Mucosa of stomach (tissue), 1 donor: Measurements from ENCODE around the gene DENND4B.
A peak's percentile ranks its signal among the peaks of the same experiment; 100 is the strongest.

Experiments used
- H3K27me3 ChIP-seq: one replicate; pipeline ENCODE4 v1.7.0; 2013; ENCODE audit warnings: mild to moderate bottlenecking, low read length; ENCODE audit not compliant: control insufficient read depth, insufficient read depth
- H3K36me3 ChIP-seq: one replicate; pipeline ENCODE4 v1.7.0; 2013; ENCODE audit warnings: low read length; ENCODE audit not compliant: control insufficient read depth, insufficient read depth
- H3K4me1 ChIP-seq: one replicate; pipeline ENCODE4 v1.7.0; 2013; ENCODE audit warnings: mild to moderate bottlenecking, low read length; ENCODE audit not compliant: control insufficient read depth, insufficient read depth
- H3K4me3 ChIP-seq: one replicate; pipeline ENCODE4 v1.7.0; 2013; ENCODE audit warnings: low read length
- H3K9ac ChIP-seq: one replicate; pipeline ENCODE4 v1.7.0; 2013; ENCODE audit warnings: mild to moderate bottlenecking, low read length, moderate library complexity
- H3K9me3 ChIP-seq: one replicate; pipeline ENCODE4 v1.7.0; 2013; ENCODE audit warnings: mild to moderate bottlenecking, low read length, moderate library complexity; ENCODE audit not compliant: control insufficient read depth
- donor health status: Pancreatic carcinoma.

The DENND4B gene

DNA sequence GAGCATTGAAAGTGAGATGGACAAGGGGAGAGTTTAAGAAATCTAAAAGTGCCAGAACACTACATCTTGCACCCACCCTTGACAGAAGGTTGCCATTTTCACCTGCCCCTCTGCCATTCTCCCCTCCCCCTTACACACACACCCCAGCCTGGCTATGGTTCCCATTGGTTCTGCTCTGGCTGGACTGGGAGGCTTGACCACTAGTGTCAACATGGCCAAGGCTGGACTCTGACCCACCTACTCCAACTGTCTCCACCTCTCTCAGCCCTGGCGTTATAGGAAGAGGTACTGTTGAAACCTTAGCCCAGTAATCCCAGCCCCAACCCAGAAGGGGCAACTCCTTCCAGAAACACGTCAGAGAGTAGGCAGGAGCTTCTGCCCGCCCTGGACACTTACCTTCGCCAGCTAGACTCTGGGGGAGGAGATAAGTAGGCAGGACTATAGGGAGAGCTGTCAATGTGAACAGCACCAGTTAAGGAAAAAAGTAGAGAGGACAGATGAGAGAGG lies 7.4 kb upstream of the DENND4B start:
- H3K9ac ChIP-seq = no peak overlapping the region
- peaks cover 25% of the 10 kb centered on the region for H3K4me1 ChIP-seq
- no peaks in the 10 kb centered on the region for H3K9me3 ChIP-seq
- H3K4me3 ChIP-seq = no peak overlapping the region
- H3K36me3 ChIP-seq = peaks cover 4% of the 10 kb centered on the region
- no peaks in the 10 kb centered on the region for H3K27me3 ChIP-seq

DNA sequence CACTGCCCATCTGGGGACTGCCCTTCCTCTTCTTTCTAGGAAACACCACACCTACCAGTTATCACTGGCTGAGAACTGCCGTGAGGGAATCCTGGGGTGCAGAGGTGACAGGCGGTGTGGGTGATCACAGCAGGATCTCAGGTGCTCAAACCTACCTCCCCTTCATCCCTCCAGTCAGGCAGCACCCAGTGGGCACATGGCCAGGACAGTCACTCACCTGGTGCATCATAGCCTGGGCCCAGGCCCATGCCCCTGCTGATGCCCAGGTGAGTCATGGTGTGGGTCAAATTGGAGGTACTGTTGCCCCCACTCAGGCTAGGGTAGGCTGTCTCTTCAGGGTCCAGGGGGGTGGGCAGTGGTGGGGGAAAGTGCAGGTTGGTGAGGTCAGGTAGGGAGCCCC lies 5.3 kb upstream of the DENND4B start:
- Histone ChIP-seq H3K4me3 (no peak overlapping the region), H3K36me3 (peaks cover 9% of the 10 kb centered on the region), H3K27me3 (no peaks in the 10 kb centered on the region), H3K4me1 (peaks cover 21% of the 10 kb centered on the region), H3K9me3 (no peaks in the 10 kb centered on the region), H3K9ac (no peak overlapping the region)

DNA sequence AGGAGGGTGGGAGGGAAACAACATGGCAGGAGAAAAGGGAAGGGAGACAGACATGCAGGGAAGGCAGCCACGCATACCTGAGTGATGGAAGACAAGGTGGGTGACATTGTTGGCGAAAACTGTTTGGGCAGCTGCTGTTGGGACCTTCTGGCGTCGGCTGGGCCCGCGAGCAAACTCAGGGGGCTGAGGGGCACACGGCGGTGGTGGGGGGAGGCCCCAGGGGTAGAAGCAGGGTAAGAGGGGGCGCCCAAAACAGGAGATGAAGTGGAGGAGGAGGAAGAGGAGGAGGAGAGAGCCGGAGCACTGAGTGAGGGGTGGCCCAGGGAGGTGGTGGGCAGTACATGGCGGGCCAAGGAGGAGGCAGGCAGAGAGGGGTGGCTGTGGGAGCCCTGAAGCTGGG lies 4.7 kb upstream of the DENND4B start:
- H3K4me3 ChIP-seq = no peak overlapping the region
- H3K4me1 ChIP-seq = peaks cover 17% of the 10 kb centered on the region
- no peak overlapping the region for H3K9ac ChIP-seq
- peaks cover 9% of the 10 kb centered on the region for H3K36me3 ChIP-seq
- no peaks in the 10 kb centered on the region for H3K9me3 ChIP-seq
- H3K27me3 ChIP-seq = no peaks in the 10 kb centered on the region

DNA sequence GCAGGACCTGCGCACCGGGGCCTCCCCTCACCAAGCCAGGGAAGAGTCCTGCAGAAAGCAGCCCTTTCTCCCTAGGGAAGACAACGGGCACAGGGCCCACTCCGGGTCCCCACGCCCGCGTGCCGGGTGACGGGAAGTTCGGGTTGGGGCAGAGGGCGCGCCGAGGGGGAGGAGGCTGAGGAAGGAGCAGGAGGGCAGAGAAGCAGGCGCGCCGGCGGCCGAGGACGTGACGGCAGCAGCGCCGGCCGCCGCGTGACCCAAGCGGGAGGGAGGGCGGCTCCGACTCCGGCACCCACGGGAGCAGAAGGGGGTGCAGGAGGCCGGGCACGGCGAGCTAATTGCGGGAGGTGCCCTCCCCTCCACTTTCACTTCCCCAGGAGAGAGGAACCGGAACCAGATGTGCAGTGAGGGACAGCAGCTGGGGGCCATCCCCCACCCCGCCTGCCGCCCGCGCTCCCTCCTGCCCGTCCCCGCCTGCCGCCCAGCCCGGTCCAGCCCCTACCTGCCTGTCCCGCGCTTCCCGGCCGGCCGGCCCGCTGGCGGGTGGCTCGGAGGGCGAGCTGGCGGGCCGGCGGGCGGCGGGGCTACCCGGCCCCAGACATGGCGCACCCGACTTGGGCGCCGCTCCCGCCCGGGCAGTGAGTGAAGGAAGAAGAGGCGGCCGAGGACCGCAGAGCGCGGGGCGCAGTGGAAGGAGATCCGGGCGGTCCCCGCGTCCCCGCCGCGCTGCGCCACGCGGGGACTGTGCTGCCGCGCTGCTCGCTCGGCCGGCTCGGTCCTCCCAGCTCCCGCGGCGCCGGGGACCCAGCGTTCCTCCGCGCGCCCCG lies 510 bp downstream of the DENND4B start:
- peaks cover 9% of the 10 kb centered on the region for H3K36me3 ChIP-seq

DNA sequence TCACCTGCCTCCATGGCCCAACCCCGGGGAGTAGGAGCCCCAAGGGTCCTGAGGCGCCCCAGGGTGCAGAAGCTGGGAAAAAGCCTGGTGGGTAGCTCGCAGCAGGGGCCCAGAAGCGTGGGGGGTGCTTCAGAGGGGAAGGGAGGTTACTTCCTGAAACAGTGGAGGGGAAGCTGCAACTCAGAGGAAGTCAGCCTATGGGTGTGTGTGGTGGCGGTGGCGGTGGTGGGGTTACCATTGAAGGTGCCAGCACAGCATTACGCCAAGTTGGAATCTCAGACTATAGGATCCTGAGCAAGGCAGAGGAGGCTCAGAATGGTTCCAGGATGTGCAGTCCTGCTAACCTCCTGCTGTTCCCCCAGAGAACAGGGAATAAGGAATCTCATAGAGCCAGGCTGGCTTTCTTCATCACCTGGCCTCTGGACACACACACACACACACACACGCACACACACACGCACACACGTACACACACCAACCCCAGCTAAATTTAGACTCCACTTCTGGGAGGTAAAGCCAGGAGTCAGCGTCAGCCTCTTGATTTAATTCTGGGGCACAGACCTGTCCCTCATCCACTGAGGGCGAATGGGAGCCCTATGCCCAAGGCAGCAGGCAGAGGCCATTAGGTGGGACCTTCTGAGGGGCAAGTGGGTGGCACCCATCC lies 1.3 kb downstream of the DENND4B start:
- Histone ChIP-seq H3K4me1 (peaks cover 19% of the 10 kb centered on the region), H3K9me3 (no peaks in the 10 kb centered on the region), H3K27me3 (no peaks in the 10 kb centered on the region), H3K4me3 (peak overlapping the region; percentile 91), H3K9ac (peak overlapping the region; percentile 92), H3K36me3 (peaks cover 9% of the 10 kb centered on the region)

More for the DNA sequence above, 510 bp downstream of the DENND4B start:
- peak overlapping the region; percentile 91 for H3K4me3 ChIP-seq
- peaks cover 19% of the 10 kb centered on the region for H3K4me1 ChIP-seq
- no peaks in the 10 kb centered on the region for H3K27me3 ChIP-seq
- no peaks in the 10 kb centered on the region for H3K9me3 ChIP-seq
- H3K9ac ChIP-seq = peak overlapping the region; percentile 92

DNA sequence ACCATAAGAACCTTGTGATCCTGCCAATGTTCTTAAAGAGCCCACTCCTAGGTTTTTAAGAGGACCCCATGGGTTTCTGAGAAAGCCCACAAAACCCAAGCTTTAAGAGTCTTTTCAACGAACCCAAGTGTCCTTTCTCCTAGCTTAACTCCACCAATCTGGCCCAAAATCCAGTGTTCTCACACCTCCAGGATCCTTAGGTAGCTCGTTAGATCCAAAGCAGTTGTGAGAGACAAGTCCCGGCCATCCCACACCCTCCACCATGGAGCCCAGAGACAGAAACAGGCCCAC lies 1.7 kb downstream of the DENND4B start:
- Histone ChIP-seq H3K4me1 (peaks cover 19% of the 10 kb centered on the region), H3K27me3 (no peaks in the 10 kb centered on the region), H3K36me3 (peaks cover 9% of the 10 kb centered on the region), H3K4me3 (peak overlapping the region; percentile 91), H3K9ac (peak overlapping the region; percentile 92), H3K9me3 (no peaks in the 10 kb centered on the region)

DNA sequence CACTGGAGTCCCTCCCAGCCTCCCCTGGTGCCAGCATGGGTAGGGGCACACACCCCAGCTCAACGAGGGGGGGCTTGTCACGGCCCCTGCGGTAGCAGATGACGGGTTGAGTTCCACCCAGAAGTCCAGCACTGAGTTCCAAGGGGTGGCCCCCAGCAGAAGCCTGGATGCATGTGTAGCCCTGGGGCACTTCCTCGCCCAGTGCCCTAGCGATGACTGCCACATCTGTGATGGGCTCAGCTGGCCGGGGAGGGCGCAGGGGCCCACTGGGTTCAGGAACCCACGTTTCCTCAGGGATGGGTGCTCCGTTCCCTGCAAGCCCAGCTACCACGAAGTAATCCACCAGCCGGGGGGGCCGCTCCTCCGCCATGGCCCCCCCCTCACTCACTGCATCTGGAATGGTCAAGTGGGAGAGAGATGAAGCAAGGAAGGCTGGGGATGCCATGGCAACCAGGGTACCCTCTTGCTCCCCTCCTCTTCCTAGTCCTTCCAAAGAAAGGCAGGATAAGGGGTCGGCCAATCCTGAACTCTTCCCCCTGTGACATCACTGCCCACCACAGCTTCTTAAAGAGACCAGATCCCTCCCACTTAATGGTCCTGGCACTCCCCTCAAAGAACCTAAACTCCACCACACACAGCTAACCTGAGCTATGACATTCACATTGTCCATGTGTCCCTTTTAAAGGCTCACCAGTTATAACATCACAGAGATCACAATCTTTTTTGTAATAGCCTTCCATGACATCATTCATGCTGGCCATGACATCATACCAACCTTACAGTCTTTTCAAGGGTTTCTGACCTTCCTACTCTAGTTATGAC lies 2.3 kb downstream of the DENND4B start:
- peak overlapping the region; percentile 92 for H3K9ac ChIP-seq
- H3K4me3 ChIP-seq = no peak overlapping the region
- no peaks in the 10 kb centered on the region for H3K9me3 ChIP-seq
- peaks cover 19% of the 10 kb centered on the region for H3K4me1 ChIP-seq
- H3K36me3 ChIP-seq = peaks cover 8% of the 10 kb centered on the region
- no peaks in the 10 kb centered on the region for H3K27me3 ChIP-seq

DNA sequence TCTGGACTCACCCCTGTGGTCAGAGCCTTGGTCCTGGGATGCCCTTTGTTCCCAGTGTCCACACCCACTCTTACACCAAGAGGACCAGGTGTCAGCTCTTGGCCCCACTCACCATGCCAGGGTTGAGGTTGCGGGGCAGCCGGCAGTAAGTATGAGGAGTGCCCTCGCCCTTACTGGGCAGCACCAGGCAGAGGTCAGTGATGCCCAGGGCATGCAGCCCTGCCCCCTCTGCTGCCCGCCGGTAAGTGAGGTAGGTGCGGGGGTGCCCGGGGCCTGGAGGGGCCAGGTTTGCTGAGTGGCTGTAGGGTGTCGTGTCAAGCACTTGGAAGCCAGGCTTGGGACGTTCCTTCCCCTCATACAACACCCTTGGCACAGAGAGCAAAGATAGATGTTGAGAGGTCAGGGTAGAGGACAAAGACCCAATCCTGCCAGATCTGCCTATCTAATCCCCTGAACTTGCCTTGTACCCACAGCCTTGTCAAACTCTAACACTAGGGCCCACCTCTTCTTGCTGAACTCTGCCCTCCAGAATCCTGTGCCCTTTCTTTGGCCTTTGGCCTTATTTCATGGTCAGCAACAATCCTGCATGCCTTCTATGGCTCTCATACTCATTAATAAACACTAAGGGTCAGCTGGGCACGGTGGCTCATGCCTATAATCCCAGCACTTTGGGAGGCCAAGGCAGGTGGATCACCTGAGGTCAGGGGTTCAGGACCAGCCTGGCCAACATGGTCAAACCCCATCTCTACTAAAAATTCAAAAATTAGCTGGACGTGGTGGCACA lies 3.6 kb downstream of the DENND4B start:
- Histone ChIP-seq H3K27me3 (no peaks in the 10 kb centered on the region), H3K4me3 (no peak overlapping the region), H3K9ac (no peak overlapping the region), H3K4me1 (peaks cover 19% of the 10 kb centered on the region), H3K36me3 (no peaks in the 10 kb centered on the region), H3K9me3 (no peaks in the 10 kb centered on the region)

DNA sequence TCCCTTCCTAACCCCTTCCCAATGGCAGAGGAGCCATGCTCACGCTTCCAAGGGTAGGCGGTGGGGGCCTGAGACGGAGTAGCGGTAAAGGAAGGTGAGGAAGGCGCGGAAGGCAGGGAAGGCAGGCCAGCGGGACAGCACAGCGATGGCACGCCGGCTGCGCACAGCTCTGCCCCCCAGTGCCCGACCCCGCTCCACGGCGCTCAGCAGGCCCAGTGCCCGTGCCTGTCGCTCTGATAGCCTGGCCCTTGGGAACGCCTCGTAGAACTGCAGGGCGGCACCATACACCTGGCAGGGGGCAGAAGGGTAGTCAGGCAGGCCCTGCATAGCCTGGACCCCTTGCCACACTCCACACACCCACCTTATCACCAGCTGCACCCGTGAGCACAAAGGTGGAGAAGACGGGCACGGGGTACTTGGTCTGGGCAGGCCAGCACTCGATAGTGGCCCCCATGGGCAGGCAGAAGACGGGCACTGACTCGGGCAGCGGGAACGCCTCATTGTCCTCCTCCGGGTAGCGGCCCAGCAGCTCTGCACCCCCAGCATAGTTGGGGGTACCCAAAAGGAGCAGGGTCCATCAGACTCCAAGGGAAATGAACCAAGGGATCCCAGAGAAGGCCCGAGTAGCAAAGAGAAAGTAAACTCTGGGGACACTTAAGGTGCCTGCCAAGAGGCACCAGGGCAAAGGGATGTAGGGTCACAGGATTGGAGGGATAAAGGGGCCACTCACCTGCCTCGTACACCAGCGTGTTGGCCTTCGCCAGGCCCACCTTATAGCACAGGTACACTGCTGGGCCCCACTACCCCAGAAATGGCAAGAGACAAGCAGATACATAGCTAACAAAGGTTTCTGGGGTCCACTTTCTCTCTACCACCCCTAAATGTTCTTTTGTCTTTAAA lies 4.4 kb downstream of the DENND4B start:
- Histone ChIP-seq H3K4me3 (no peak overlapping the region), H3K9ac (no peak overlapping the region), H3K36me3 (peaks cover 3% of the 10 kb centered on the region), H3K27me3 (no peaks in the 10 kb centered on the region), H3K9me3 (no peaks in the 10 kb centered on the region), H3K4me1 (peaks cover 18% of the 10 kb centered on the region)

DNA sequence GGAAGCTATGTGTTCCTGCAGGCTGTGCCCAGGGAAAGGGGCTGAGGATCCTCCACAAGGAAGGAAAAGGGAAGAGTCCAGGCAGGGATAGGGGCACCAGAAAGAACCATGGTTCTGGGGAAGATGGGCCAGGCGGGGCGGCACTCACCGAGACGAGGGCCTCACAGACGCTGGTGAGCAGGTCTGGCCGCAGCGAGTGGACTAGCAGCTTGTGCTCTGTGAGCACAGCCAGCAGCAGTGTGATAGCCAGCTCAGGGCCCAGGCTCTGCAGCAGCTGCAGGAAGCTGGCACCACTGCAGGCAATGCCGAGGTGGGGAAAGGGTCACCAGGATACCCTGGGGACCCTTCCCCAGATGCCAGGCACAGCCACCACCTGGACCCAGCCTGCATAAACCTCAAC lies 5.8 kb downstream of the DENND4B start:
- Histone ChIP-seq H3K36me3 (peaks cover 15% of the 10 kb centered on the region), H3K27me3 (no peaks in the 10 kb centered on the region)

DNA sequence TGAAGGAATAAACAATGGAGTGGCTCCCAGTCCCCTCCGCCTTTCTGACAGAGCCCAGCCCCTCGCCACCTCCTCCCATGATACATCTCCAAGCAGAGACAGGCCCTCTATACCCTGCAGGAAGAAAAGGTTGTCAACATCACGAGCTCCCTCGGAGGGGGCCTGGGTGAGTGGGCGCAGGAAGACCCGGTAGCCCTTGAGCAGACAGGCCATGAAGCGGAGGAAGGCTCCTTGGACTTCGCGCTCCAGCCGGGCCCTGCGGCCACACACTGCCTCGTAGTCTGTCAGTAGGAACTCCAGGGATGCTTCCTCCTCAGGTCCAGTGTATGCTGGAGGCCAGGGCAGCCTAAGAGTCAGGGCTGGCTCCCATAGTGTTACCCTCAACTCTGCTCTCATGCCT lies 7.0 kb downstream of the DENND4B start:
- Histone ChIP-seq H3K9me3 (no peaks in the 10 kb centered on the region), H3K4me1 (peaks cover 1% of the 10 kb centered on the region), H3K4me3 (no peak overlapping the region), H3K36me3 (peaks cover 18% of the 10 kb centered on the region), H3K27me3 (no peaks in the 10 kb centered on the region), H3K9ac (no peak overlapping the region)

More for the DNA sequence above, 5.8 kb downstream of the DENND4B start:
- peaks cover 13% of the 10 kb centered on the region for H3K4me1 ChIP-seq
- H3K9me3 ChIP-seq = no peaks in the 10 kb centered on the region
- H3K4me3 ChIP-seq = no peak overlapping the region
- no peak overlapping the region for H3K9ac ChIP-seq
